ENCODE measurements around the gene ANKRD13A. TPM values are rescaled to one million over a fixed set of nuclear protein-coding genes. Genes with fewer than 3 reads are reported as not detected.

Gene ANKRD13A
- total RNA-seq, 1 experiment from 2014 or later = 118 TPM

DNA sequence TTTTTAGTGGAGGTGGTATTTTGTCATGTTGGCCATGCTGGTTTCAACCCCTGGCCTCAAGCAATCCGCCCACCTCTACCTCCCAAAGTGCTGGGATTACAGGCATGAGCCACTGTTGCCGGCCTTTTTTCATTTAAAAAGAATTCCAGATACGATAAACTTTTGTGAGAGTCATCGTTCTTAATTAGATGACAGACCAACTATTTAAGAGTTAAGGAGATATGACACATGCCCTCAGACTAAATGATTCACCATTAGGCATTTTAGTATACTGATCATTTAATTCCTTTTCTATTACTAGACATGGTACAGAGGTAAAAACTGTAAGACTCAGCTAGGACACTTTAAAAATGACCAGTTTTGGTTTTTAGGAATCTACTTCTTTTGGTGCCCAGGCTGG is 2.4 kb downstream of the ANKRD13A start:
- Histone ChIP-seq H3F3A (ENCODE audit: low read length, unreplicated experiment) (peaks cover 8% of the 10 kb centered on the region), H3K4me2 (ENCODE audit: low read length) (peak overlapping the region; percentile 94), H3K9ac (ENCODE audit: low read length) (no peak overlapping the region), H3K9me2 (replicated peaks; ENCODE audit: low read length) (no peaks in the 10 kb centered on the region), H3K4me1 (ENCODE audit: insufficient read depth, low read length) (peaks cover 36% of the 10 kb centered on the region), H3K27me3 (ENCODE audit: low read length) (no peaks in the 10 kb centered on the region), H4K20me1 (ENCODE audit: low read length) (no peaks in the 10 kb centered on the region), H2AFZ (ENCODE audit: low read length) (no peak overlapping the region), H3K9me3 (ENCODE audit: low read length) (no peaks in the 10 kb centered on the region), H3K4me3 (ENCODE audit: low read length) (peak overlapping the region; percentile 49), H3K79me2 (ENCODE audit: low read length) (peaks cover 72% of the 10 kb centered on the region), H3K27ac (ENCODE audit: low read length) (peak overlapping the region; percentile 58), H3K36me3 (ENCODE audit: low read depth, low read length) (peaks cover 6% of the 10 kb centered on the region; the same call in 1 of the 2 replicates)
- no TSS peak for BruUV-seq (replicated peaks)
- TF ChIP-seq EZH2 (IDR thresholded peaks at IDR 0.05; ENCODE audit: low read length, unreplicated experiment) (no peak), EZH2phosphoT487 (IDR thresholded peaks at IDR 0.05; ENCODE audit: borderline replicate concordance, low read length) (no peak)
- TF ChIP-seq, protein P1, sequence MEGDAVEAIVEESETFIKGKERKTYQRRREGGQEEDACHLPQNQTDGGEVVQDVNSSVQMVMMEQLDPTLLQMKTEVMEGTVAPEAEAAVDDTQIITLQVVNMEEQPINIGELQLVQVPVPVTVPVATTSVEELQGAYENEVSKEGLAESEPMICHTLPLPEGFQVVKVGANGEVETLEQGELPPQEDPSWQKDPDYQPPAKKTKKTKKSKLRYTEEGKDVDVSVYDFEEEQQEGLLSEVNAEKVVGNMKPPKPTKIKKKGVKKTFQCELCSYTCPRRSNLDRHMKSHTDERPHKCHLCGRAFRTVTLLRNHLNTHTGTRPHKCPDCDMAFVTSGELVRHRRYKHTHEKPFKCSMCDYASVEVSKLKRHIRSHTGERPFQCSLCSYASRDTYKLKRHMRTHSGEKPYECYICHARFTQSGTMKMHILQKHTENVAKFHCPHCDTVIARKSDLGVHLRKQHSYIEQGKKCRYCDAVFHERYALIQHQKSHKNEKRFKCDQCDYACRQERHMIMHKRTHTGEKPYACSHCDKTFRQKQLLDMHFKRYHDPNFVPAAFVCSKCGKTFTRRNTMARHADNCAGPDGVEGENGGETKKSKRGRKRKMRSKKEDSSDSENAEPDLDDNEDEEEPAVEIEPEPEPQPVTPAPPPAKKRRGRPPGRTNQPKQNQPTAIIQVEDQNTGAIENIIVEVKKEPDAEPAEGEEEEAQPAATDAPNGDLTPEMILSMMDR (conservative IDR thresholded peaks at IDR 0.05; ENCODE audit: low read depth, low read length) = no peak
- ATAC-seq (peak; percentile 42), DNase-seq (peak; percentile 87)
- CTCF ChIA-PET = no interaction called here
- intact Hi-C loops (cut with micrococcal nuclease) = no loop called here
- POLR2A ChIA-PET (ENCODE audit: unreplicated experiment) = no interaction called here

DNA sequence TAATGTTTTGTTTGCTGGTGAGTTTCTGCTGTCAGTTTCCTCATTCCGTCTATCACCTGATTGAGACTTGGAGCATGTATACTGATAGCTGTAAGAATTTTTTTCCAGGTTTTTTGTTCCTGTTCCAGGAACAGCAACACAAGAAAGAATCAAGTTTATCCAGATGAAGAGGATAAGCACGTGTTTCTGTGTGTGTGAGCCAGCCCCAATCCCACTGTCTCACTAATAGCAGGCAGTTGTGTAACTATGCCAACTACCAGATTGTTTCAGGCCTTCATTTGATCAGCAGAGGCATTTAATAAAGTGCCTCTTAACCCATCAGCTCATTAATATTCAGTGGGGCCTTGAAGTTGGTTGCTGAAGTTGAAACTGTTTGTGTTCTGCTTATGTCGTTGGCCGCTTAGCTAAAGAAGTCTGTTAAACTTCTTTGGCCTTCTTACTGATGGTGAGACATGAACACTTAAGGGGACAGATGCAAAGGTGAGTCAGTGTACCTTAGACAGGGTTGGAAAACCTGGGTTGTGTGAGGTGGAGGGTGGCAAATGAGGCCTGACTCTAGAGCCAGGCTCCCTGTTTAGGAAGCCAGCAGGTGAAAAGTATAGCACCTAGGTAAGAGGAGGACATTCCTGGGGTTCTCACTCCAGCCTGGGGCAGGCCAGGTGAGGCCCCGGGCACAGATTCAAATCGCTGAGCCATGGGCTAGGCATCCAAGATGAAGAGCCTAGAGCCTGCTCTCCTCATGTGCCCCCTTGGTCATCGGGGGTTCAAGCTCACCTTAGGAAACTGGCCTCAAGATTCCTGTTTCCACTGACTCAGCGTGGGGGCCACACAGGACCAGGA is 3.7 kb downstream of the ANKRD13A start:
- Histone ChIP-seq H3K79me2 (ENCODE audit: low read length) (peaks cover 85% of the 10 kb centered on the region), H4K20me1 (ENCODE audit: low read length) (no peaks in the 10 kb centered on the region), H3K9ac (ENCODE audit: low read length) (no peak overlapping the region), H3K9me2 (replicated peaks; ENCODE audit: low read length) (no peaks in the 10 kb centered on the region), H3K4me1 (ENCODE audit: insufficient read depth, low read length) (peaks cover 36% of the 10 kb centered on the region), H3K36me3 (ENCODE audit: low read depth, low read length) (peaks cover 6% of the 10 kb centered on the region; the same call in 1 of the 2 replicates), H3K9me3 (ENCODE audit: low read length) (no peaks in the 10 kb centered on the region), H3F3A (ENCODE audit: low read length, unreplicated experiment) (peaks cover 8% of the 10 kb centered on the region), H3K4me3 (ENCODE audit: low read length) (no peak overlapping the region), H3K27me3 (ENCODE audit: low read length) (no peaks in the 10 kb centered on the region), H3K4me2 (ENCODE audit: low read length) (peak overlapping the region; percentile 94; the same call in 1 of the 2 replicates), H2AFZ (ENCODE audit: low read length) (no peak overlapping the region), H3K27ac (ENCODE audit: low read length) (no peak overlapping the region)
- TF ChIP-seq EZH2phosphoT487 (IDR thresholded peaks at IDR 0.05; ENCODE audit: borderline replicate concordance, low read length) (no peak), EZH2 (IDR thresholded peaks at IDR 0.05; ENCODE audit: low read length, unreplicated experiment) (no peak)
- TF ChIP-seq, protein P1 (conservative IDR thresholded peaks at IDR 0.05; ENCODE audit: low read depth, low read length) = no peak
- ChIA-PET CTCF (interaction anchor here (0.7 kb wide), 1 partner anchor 100 kb away, joined by 3 read pairs; no protein-coding TSS in a partner anchor), POLR2A (ENCODE audit: unreplicated experiment) (no interaction called here)
- BruUV-seq (replicated peaks) = no TSS peak
- DNase-seq = peak; percentile 26
- ATAC-seq = no peak
- intact Hi-C loops (cut with micrococcal nuclease) = no loop called here

DNA sequence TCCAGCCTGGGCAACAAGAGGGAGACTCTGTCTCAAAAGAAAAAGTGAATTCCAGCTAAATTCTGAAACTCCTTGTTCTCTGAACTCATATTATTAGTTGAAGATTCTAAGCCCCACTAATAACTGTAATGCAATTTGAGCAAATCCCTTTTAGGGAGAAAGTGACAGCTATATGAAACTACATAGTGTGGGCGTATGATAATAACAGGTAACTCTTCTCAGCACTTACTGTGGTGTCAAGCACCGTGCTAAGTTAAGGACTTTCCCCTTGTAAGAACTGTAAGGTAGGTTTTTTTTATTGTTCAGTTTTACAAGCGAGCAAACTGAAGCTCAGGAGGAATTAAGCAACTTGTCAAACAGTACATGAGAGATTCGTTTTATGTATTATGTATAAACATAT is 5.4 kb downstream of the ANKRD13A start:
- no peak for TF ChIP-seq EZH2phosphoT487 (IDR thresholded peaks at IDR 0.05; ENCODE audit: borderline replicate concordance, low read length)
- no peak for TF ChIP-seq EZH2 (IDR thresholded peaks at IDR 0.05; ENCODE audit: low read length, unreplicated experiment)
- TF ChIP-seq, protein P1 (conservative IDR thresholded peaks at IDR 0.05; ENCODE audit: low read depth, low read length) = no peak
- intact Hi-C loops (cut with micrococcal nuclease) = no loop called here
- Histone ChIP-seq H3K27ac (ENCODE audit: low read length) (no peak overlapping the region), H3K9ac (ENCODE audit: low read length) (no peak overlapping the region), H3K4me3 (ENCODE audit: low read length) (no peak overlapping the region), H4K20me1 (ENCODE audit: low read length) (no peaks in the 10 kb centered on the region), H3K79me2 (ENCODE audit: low read length) (peaks cover 98% of the 10 kb centered on the region), H3K9me3 (ENCODE audit: low read length) (no peaks in the 10 kb centered on the region), H2AFZ (ENCODE audit: low read length) (no peak overlapping the region), H3K27me3 (ENCODE audit: low read length) (no peaks in the 10 kb centered on the region), H3K4me2 (ENCODE audit: low read length) (no peak overlapping the region), H3K36me3 (ENCODE audit: low read depth, low read length) (peaks cover 6% of the 10 kb centered on the region; the same call in 1 of the 2 replicates), H3F3A (ENCODE audit: low read length, unreplicated experiment) (peaks cover 8% of the 10 kb centered on the region), H3K9me2 (replicated peaks; ENCODE audit: low read length) (no peaks in the 10 kb centered on the region), H3K4me1 (ENCODE audit: insufficient read depth, low read length) (peaks cover 32% of the 10 kb centered on the region)
- no peak for DNase-seq
- ATAC-seq = no peak
- POLR2A ChIA-PET (ENCODE audit: unreplicated experiment) = no interaction called here
- CTCF ChIA-PET = interaction anchor here (0.6 kb wide), 1 partner anchor 19 kb away, joined by 3 read pairs; no protein-coding TSS in a partner anchor
- no TSS peak for BruUV-seq (replicated peaks)
